ENCODE measurements around the gene EVL. TPM values are rescaled to one million over a fixed set of nuclear protein-coding genes. Genes with fewer than 3 reads are reported as not detected.

Gene EVL
- total RNA-seq, 2 experiments from 2014 or later = 206 to 298 TPM

- peaks cover 14% of the 10 kb centered on the region for H3K4me1 ChIP-seq (ENCODE audit: insufficient read depth, low read length, poor library complexity, severe bottlenecking)
- H3K36me3 ChIP-seq (ENCODE audit: insufficient read depth, low read length) = no peaks in the 10 kb centered on the region
- no peaks in the 10 kb centered on the region for H3K79me2 ChIP-seq (ENCODE audit: insufficient read depth, low read depth, low read length)
- CTCF ChIA-PET (ENCODE audit: unreplicated experiment) = no interaction called here
- no TSS peak for BruUV-seq (replicated peaks)
- POLR2A ChIA-PET = interaction anchor here (0.8 to 1.0 kb wide), 2 partner anchors 11 to 26 kb away, joined by 3 read pairs; no protein-coding TSS in a partner anchor
- H3K4me3 ChIP-seq (ENCODE audit: low read depth, low read length, poor library complexity, severe bottlenecking) = no peak overlapping the region
- intact Hi-C loops (cut with micrococcal nuclease; ENCODE audit: unreplicated experiment) = no loop called here
- no peaks in the 10 kb centered on the region for H3K9me2 ChIP-seq (ENCODE audit: insufficient read depth, low read length)
- TF ChIP-seq EZH2phosphoT487 (IDR thresholded peaks at IDR 0.05; ENCODE audit: borderline replicate concordance, low read depth, low read length) (no peak), CTCF (conservative IDR thresholded peaks at IDR 0.05; ENCODE audit: low read length) (no peak)
- H4K20me1 ChIP-seq (ENCODE audit: insufficient read depth, low read length) = no peaks in the 10 kb centered on the region
- no peaks in the 10 kb centered on the region for H3K9me3 ChIP-seq (ENCODE audit: low read length)
- peak overlapping the region; percentile 91; the same call in 1 of the 2 replicates for H2AFZ ChIP-seq (ENCODE audit: low read length)
- H3K27ac ChIP-seq (ENCODE audit: low read depth, low read length, poor library complexity, severe bottlenecking) = no peak overlapping the region
- DNase-seq (ENCODE audit: low spot score) = no peak
- H3K4me2 ChIP-seq (ENCODE audit: low read length) = peak overlapping the region; percentile 46
Measured at GRCh38 chr14:100165831-100166440, 100.7 kb downstream of the EVL start.

- H3K79me2 ChIP-seq (ENCODE audit: insufficient read depth, low read depth, low read length) = no peaks in the 10 kb centered on the region
- H3K9me2 ChIP-seq (ENCODE audit: insufficient read depth, low read length) = no peaks in the 10 kb centered on the region
- H3K4me3 ChIP-seq (ENCODE audit: low read depth, low read length, poor library complexity, severe bottlenecking) = no peak overlapping the region
- no TSS peak for BruUV-seq (replicated peaks)
- H3K36me3 ChIP-seq (ENCODE audit: insufficient read depth, low read length) = no peaks in the 10 kb centered on the region
- no peaks in the 10 kb centered on the region for H4K20me1 ChIP-seq (ENCODE audit: insufficient read depth, low read length)
- no peak overlapping the region for H3K27ac ChIP-seq (ENCODE audit: low read depth, low read length, poor library complexity, severe bottlenecking)
- DNase-seq (ENCODE audit: low spot score) = no peak
- H3K4me1 ChIP-seq (ENCODE audit: insufficient read depth, low read length, poor library complexity, severe bottlenecking) = peaks cover 14% of the 10 kb centered on the region
- ChIA-PET POLR2A (no interaction called here), CTCF (ENCODE audit: unreplicated experiment) (no interaction called here)
- H3K4me2 ChIP-seq (ENCODE audit: low read length) = no peak overlapping the region
- H2AFZ ChIP-seq (ENCODE audit: low read length) = no peak overlapping the region
- no peak for TF ChIP-seq EZH2phosphoT487 (IDR thresholded peaks at IDR 0.05; ENCODE audit: borderline replicate concordance, low read depth, low read length)
- TF ChIP-seq CTCF (conservative IDR thresholded peaks at IDR 0.05; ENCODE audit: low read length) = no peak
- intact Hi-C loops (cut with micrococcal nuclease; ENCODE audit: unreplicated experiment) = no loop called here
- no peaks in the 10 kb centered on the region for H3K9me3 ChIP-seq (ENCODE audit: low read length)
Measured at GRCh38 chr14:100168506-100168905, 103.3 kb downstream of the EVL start.

GRCh38 chr14:100170880-100171279 is 105.7 kb downstream of the EVL start:
- Histone ChIP-seq H3K4me3 (ENCODE audit: low read depth, low read length, poor library complexity, severe bottlenecking) (no peak overlapping the region), H3K36me3 (ENCODE audit: insufficient read depth, low read length) (no peaks in the 10 kb centered on the region), H2AFZ (ENCODE audit: low read length) (no peak overlapping the region), H4K20me1 (ENCODE audit: insufficient read depth, low read length) (no peaks in the 10 kb centered on the region), H3K4me2 (ENCODE audit: low read length) (no peak overlapping the region), H3K4me1 (ENCODE audit: insufficient read depth, low read length, poor library complexity, severe bottlenecking) (peaks cover 14% of the 10 kb centered on the region), H3K9me2 (ENCODE audit: insufficient read depth, low read length) (no peaks in the 10 kb centered on the region), H3K79me2 (ENCODE audit: insufficient read depth, low read depth, low read length) (no peaks in the 10 kb centered on the region), H3K27ac (ENCODE audit: low read depth, low read length, poor library complexity, severe bottlenecking) (no peak overlapping the region), H3K9me3 (ENCODE audit: low read length) (no peaks in the 10 kb centered on the region)
- no TSS peak for BruUV-seq (replicated peaks)
- no peak for TF ChIP-seq CTCF (conservative IDR thresholded peaks at IDR 0.05; ENCODE audit: low read length)
- TF ChIP-seq EZH2phosphoT487 (IDR thresholded peaks at IDR 0.05; ENCODE audit: borderline replicate concordance, low read depth, low read length) = no peak
- intact Hi-C loops (cut with micrococcal nuclease; ENCODE audit: unreplicated experiment) = no loop called here
- DNase-seq (ENCODE audit: low spot score) = no peak
- POLR2A ChIA-PET = no interaction called here
- CTCF ChIA-PET (ENCODE audit: unreplicated experiment) = no interaction called here
